HFFc6 (cell line): ENCODE data around the gene NT5M. TPM values are rescaled to one million over a fixed set of nuclear protein-coding genes. Genes with fewer than 3 reads are reported as not detected.
A peak's percentile ranks its signal among the peaks of the same experiment; 100 is the strongest.

Source experiments
- DNase-seq: peaks from one replicate; pipeline ENCODE4 v3.0.0-alpha.2; 2018
- H3K27ac Mint-ChIP-seq: 2 replicates; pipeline ENCODE4 v1.8.0; 2020; ENCODE audit warnings: mild to moderate bottlenecking, mixed read lengths
- H3K27me3 Mint-ChIP-seq: 2 replicates; pipeline ENCODE4 v1.8.0; 2021; ENCODE audit warnings: mild to moderate bottlenecking, moderate library complexity, mixed read lengths; ENCODE audit not compliant: insufficient read depth
- H3K36me3 Mint-ChIP-seq: 2 replicates; pipeline ENCODE4 v1.8.0; 2021; ENCODE audit warnings: low read depth, mixed read lengths
- H3K4me1 Mint-ChIP-seq: 2 replicates; pipeline ENCODE4 v1.8.0; 2020; ENCODE audit warnings: low read depth, mixed read lengths
- H3K4me3 Mint-ChIP-seq: 2 replicates; pipeline ENCODE4 v1.8.0; 2020; ENCODE audit warnings: mild to moderate bottlenecking, moderate library complexity, mixed read lengths
- H3K9me3 Mint-ChIP-seq: 2 replicates; pipeline ENCODE4 v1.8.0; 2020; ENCODE audit warnings: mild to moderate bottlenecking, mixed read lengths
- CTCF ChIP-seq: fragments of 200-600 bp; sonication (generic); IDR thresholded peaks from 2 replicates; pipeline ENCODE4 v1.5.0; 2021; ENCODE audit warnings: antibody characterized with exemption, mild to moderate bottlenecking
- total RNA-seq, 6 experiments: library from RNA; stranded (reverse); fragmentation: NEBNext Ultra II Directional; extraction: Animal tissue kit (Norgen Biotek cat#: 25700); gene quantifications; 2 replicates in 1 of 6; 3 replicates in 5 of 6; pipeline ENCODE4 v1.2.3, GENCODE V29; 2021

NT5M gene
- total RNA-seq, 6 experiments from 2014 or later: 0.20 to 0.83 (median 0.60) TPM

GRCh38 chr17:17351901-17352781, 49.0 kb downstream of the NT5M start:
- H3K4me1 Mint-ChIP-seq: peaks cover 24% of the 10 kb centered on the region
- DNase-seq: peak; percentile 27
- H3K27ac Mint-ChIP-seq: no peak overlapping the region; the same call in 1 of the 2 replicates
- no peaks in the 10 kb centered on the region for H3K36me3 Mint-ChIP-seq
- no peak overlapping the region for H3K4me3 Mint-ChIP-seq
- H3K9me3 Mint-ChIP-seq: no peaks in the 10 kb centered on the region
- TF ChIP-seq CTCF: no peak
- peaks cover 8% of the 10 kb centered on the region for H3K27me3 Mint-ChIP-seq

GRCh38 chr17:17352836-17353624, 49.9 kb downstream of the NT5M start:
- no peak for DNase-seq
- H3K9me3 Mint-ChIP-seq: no peaks in the 10 kb centered on the region
- H3K36me3 Mint-ChIP-seq: no peaks in the 10 kb centered on the region
- H3K27ac Mint-ChIP-seq: no peak overlapping the region
- H3K4me3 Mint-ChIP-seq: no peak overlapping the region
- no peak for TF ChIP-seq CTCF
- peaks cover 24% of the 10 kb centered on the region for H3K4me1 Mint-ChIP-seq
- H3K27me3 Mint-ChIP-seq: peaks cover 9% of the 10 kb centered on the region

GRCh38 chr17:17353625-17354484, 50.7 kb downstream of the NT5M start:
- no peak overlapping the region for H3K4me3 Mint-ChIP-seq
- TF ChIP-seq CTCF: no peak
- H3K27me3 Mint-ChIP-seq: peaks cover 7% of the 10 kb centered on the region
- H3K36me3 Mint-ChIP-seq: no peaks in the 10 kb centered on the region
- no peak overlapping the region for H3K27ac Mint-ChIP-seq
- H3K4me1 Mint-ChIP-seq: peaks cover 24% of the 10 kb centered on the region
- DNase-seq: no peak
- H3K9me3 Mint-ChIP-seq: peaks cover 2% of the 10 kb centered on the region; the same call in 1 of the 2 replicates

GRCh38 chr17:17354560-17355349, 51.6 kb downstream of the NT5M start:
- no peak overlapping the region for H3K27ac Mint-ChIP-seq

More at GRCh38 chr17:17354560-17355349, 51.6 kb downstream of the NT5M start:
- H3K9me3 Mint-ChIP-seq: peaks cover 11% of the 10 kb centered on the region
- no peak overlapping the region for H3K4me3 Mint-ChIP-seq
- peaks cover 24% of the 10 kb centered on the region for H3K4me1 Mint-ChIP-seq
- H3K27me3 Mint-ChIP-seq: peaks cover 8% of the 10 kb centered on the region
- peaks cover 4% of the 10 kb centered on the region for H3K36me3 Mint-ChIP-seq
- DNase-seq: peak; percentile 36
- peak; percentile 98 for TF ChIP-seq CTCF
